RCC 7860 (cell line): ENCODE data around the gene NTMT1.
"Not testable (repeated sequence)": the region's sequence is repeated elsewhere in the genome, so short reads cannot be mapped to it uniquely, and the experiment has no call there.

Experiments used
- DNase-seq: peaks from one replicate; pipeline ENCODE4 v3.0.0-alpha.2; 2015; ENCODE audit warnings: low spot score
- FAIRE-seq: peaks from 2 replicates; lab custom pipeline; 2012; peaks lifted over from hg19 to GRCh38; lab: Jason Lieb, UNC

The NTMT1 gene

DNA sequence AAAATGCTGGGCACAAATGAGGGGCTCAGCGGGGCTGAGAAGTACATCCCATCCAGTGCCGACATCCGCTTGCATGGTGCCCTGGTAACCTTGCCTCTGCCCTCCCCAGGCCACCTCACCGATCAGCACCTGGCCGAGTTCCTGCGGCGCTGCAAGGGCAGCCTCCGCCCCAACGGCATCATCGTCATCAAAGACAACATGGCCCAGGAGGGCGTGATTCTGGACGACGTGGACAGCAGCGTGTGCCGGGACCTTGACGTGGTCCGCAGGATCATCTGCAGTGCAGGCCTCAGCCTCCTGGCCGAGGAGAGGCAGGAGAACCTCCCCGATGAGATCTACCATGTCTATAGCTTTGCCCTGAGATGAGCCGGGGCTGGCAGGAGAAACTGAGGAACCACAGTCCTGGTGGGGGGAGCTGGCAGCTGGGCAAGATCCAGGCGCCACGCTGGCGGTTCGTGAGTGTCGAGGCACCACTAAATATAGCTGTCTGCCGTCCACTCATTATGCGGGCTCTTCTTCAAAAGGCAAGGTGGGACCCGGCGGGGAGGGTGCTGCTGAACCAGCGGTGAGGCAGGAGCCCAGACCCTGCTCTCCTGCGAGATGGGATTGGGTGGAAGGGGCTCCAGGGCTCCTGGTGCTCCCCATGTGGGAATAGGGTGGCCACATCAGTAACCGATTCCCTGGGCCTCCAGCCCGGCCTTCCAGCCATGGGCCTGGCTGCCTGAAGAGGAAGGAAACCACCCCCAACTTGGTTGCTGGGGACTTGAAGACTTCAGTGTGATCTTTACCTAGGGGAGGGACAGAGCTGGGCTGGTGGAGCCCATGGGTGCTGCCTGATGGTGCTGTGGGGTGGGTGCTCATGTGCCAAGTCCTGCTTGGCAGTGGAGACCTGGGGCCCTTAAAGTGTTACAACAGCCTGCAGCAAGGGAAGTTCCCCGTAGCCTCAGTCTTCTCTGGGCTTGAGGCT, 9.4 kb downstream of the NTMT1 start:
- DNase-seq (no peak), FAIRE-seq (no peak)

DNA sequence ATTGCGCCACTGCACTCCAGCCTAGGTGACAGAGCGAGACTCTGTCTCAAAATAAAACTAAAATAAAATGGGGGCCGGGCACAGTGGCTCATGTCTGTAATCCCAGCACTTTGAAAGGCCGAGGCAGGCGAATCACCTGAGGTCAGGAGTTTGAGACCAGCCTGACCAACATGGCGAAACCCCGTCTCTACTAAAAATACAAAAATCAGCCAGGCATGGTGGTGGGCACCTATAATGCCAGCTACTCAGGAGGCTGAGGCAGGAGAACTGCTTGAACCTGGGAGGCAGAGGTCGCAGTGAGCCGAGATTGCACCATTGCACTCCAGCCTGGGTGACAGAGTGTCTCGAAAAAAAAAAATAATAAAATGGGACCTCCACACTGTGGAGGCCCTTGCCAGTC, 10.4 kb downstream of the NTMT1 start:
- not testable (repeated sequence) for FAIRE-seq, DNase-seq

DNA sequence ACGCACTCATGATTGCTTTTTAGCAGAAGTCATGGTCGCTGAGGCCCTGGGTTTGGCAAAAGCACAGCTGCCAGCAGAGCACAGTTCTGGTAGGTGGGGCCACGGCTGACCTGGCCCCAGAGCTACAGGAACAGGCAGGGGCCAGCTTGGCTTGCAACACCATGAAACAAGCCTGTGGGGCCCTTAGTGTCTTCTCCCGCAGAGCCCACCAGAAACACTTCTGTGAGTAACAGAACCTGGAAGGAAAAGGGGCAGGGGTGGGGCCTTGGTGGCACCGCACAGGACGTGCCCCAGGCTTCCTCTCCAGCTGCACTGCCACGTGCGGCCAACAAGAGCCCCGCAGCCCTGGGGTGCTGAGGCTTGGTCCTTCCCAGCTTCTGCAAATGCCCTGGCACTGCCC, 11.1 kb downstream of the NTMT1 start:
- DNase-seq: no peak
- FAIRE-seq: no peak

DNA sequence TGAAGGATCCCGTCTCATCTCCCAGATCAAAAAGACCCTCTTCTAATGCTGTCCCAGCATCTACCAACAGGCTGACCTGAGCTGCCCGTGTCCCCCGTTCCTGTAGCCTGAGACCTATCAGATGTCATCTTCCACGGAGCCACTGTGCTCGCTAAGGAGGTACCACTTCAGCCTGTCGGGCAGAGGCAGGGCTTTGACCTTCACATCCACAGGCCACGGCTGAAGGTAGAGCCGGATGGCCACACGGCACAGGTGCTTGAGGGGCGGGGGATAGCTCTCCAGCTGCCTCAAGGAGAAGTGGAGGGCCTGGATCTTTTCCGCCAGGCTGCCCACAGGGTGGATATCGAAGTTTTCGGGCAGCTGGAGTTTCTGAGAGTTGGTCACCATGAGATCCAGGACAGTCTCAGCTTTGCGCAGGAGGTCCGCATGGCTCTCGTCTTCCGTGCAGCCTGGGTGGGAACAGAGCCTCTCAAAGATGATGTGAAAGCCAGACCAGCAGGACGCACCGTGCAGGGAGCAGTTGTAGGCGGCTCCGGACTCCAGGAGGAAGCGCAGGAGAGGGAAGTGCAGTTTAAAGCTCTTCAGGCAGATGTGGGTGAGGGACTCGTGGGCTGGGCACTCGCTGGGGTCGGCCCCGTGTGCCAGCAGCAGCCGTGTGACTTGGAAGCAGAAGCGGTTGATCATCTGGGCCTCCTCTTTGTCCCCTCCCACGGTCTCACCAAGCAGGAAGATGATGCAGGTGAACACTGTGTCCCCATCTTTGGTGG, 11.9 kb downstream of the NTMT1 start:
- no peak for FAIRE-seq
- no peak for DNase-seq

DNA sequence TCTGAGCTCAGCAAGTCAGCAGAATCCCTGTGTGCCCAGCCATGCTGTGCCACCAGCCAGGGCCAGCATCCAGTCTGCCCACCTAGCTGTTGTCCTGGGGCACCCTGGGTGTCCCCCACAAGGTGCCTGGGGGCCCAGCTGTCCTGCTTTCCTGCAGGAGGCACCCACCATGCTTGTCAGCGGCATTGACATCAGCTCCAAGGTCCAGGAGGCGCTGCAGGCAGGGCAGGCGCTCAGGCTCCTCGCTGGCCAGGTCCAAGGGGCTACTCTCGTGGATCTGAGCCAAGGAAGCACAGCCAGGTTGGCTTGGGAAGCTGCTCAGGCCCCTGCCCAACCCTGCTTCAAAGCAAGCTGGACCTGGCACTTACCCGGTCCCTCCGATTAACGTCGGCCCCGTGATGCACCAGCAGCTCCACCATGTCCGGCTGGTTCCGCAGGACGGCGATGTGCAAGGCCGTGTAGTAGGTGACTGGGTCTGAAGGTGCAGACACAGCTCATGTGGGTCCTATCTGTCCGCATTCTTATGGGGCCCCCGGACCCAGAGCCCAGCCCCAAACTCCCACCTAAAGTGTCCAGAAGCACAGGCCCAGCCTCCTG, 13.2 kb downstream of the NTMT1 start:
- no peak for FAIRE-seq
- no peak for DNase-seq

DNA sequence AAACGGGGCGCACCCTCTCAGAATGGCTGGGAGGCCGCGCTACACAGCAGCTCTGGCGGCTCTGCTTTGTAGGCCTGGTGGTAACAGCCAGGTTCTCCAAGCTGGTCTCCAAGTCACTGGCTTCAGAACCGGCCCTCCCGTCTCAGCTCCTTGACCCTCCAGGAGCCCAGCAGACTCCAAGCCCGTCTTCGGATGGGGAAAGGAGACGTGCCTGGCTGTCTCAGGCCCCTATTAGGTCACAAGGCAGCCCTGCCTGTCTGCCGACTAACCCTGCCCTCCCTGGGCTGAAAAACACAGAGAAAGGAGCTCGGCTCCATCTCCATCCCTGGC, 13.8 kb downstream of the NTMT1 start:
- DNase-seq (no peak), FAIRE-seq (no peak)

DNA sequence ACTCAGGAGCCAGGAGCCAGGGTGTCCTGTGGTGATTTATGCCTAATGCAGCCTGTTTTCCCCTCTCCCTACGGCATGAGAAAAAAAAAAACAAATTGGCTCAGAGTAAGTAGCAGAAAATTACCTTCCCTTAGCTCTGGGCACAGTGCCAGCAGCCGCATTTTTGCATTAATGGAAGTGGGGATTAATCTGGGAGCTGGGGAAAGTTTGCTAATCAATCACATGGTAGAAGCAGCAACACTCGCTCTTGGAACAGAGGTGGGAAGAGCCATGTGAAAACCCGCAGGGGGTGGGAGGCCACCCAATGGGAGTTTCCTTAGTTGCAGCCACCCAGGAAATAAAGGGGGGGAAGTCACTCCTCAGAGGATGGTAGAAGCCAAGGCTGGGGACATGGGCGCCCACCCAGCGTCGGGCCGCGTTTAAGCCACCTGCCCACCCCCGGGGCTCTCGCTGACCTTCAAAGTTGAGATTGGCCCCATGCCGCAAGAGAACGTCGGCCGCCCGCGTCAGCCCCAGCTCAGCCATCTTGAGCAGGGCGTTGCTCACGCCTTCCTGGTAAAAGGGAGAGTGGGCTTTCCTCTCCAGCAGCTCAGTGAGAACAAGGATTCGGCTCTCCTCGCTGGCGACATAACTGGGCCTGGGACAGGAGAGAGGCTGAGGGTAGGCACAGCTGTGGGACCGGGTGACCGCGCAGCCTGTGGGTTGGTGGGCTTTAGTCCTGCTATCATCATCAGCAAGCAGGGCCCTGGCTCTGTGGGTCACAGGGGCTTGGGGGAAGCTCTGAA, 14.3 kb downstream of the NTMT1 start:
- no peak for DNase-seq
- no peak for FAIRE-seq

DNA sequence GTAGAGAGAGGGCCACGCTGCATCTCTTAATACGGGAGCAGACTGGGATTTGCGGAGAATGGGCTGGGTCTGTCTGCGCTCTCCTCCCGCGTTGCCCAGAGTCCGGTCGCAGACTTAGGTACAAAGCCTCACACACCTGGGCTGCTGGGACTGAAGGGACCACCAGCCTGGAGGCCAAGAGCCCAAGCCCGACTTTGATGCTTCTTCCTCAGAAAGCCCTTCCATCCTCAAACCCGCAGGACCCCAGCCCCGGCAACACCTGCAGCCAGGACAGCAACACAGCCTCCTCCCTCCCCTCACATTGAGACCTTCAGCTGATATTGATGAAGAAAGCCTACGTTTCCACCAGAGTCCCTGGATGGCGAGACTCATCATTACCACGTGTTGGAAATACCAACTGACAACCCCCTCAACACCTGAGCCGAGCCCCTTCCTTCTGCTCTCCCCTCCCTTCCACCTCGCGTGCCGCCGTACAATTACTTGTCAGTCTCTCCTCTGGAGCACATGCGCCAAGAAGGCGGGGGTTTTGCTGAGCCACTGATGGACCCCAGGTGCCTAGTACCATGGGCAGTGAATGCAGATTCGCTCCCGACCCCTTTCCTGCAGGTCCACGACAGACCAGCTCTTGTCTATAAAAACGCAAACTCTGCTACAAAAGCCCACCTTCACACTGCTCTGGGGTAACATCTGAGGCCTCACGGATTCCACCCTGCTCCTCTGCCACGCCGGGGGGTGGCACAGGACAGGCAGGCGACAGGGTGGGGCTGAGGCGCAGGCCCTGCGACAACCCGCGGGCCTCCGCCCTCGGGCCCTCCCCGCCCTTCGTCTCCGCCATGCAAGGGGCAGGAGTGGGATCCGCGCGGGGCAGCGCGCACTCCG, 15.1 kb downstream of the NTMT1 start:
- FAIRE-seq (no peak), DNase-seq (no peak)

DNA sequence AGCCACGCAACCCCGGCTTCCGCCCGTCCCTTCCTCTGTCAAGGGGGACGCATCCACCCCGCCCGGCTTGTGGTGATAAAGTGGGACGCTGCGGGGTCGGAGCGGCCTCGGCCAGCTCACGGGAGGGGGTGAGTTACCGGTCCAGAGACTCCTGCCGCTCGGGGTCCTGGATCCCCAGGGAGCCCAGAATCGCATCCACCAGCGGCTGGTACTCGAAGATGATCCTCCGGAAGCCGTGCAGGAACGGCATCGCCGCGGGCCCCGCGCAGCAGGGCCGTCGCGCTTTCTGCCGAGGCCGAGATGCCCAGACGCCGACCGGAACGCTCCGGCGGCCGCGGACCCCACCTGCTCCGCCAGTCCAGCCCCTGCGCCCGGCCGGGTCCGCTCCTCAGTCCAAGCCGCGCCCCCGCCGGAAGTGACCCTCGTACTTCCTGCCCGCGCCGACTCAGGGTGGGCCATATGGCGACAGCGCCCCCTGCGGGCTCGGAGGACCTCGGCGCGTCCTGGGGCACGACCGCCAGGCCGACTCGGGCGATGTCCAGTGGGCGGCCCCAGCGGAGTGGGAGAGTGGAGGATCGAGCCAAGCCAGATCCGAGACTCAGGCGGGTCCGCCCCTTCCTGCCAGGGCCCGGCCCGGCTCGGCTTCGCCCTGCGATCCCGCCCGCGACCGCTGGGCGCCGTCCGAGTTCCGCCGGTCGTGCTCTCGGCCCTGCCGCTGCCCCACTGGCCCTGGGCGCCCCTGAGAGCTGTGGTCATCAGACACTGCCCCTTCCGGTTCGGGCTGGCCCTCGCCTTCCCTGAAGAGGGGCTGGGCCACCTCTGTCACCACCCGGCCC, 16.0 kb downstream of the NTMT1 start, which contains the start of gene ASB6:
TSS of gene ASB6 (minus strand) at position 402 of the 836 bp plus-strand sequence. CDS start at position 250, 152 bp downstream.
- DNase-seq: peak; percentile 92
- peak; percentile 71 for FAIRE-seq

DNA sequence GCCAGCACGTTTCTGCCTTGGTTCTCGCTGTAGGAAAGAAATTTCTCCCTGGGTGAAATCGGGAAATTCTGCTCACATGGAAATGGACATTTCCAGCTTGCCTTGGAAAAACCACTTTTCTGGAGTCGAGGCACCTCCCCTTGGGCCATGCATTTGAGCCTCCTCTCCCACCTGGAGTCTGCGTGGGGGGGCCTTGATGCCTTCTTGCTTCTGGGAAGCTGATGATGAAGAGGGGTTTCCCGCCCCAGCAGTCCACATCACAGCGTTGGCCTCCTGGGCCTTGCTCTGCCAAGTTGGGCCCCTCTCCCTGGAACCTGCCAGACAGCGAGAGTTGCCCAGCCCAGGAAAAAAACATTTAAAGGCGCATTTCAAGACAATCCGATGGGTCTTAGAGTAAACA, 17.7 kb downstream of the NTMT1 start:
- no peak for DNase-seq
- no peak for FAIRE-seq

DNA sequence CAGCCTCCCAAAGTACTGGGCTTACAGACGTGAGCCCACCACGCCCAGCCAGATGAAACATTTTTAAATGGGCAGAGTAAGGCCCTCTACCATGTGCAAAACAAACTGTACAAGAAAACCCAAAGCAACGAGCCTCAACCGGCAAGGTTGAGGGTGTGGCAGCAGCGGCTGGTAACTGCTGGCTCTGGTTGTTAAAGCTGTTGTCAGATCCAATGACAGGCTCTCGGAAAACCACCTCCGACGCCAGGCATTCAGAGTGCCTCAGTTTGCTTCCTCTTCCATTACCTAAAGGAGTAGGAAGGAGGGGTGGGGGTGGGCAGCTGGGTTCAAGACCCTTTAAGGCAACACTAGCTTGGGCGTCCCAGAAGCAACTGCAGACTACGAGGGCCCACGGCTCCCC, 18.4 kb downstream of the NTMT1 start:
- FAIRE-seq: no peak

DNA sequence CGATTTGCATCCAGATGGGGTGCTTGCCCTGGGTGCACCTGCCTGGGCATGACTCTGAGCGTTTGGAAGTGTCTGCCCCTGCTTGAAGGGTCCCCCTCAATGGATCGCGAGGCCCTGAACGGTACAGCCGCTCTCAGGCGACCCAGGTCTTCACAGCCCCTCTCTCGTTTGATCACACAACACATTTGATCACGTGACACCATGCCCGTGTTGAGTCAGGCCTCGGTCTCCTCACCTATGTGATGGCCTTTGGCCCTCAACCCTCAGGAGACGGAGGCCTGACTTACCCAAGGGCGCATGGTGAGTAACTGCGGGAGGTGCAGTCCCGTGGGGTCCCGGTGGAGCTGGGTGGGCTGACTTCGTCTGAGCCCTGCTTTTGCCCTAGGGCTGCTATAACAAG, 18.9 kb downstream of the NTMT1 start:
- no peak for FAIRE-seq
- no peak for DNase-seq

More for the DNA sequence above, 18.4 kb downstream of the NTMT1 start:
- DNase-seq: no peak

DNA sequence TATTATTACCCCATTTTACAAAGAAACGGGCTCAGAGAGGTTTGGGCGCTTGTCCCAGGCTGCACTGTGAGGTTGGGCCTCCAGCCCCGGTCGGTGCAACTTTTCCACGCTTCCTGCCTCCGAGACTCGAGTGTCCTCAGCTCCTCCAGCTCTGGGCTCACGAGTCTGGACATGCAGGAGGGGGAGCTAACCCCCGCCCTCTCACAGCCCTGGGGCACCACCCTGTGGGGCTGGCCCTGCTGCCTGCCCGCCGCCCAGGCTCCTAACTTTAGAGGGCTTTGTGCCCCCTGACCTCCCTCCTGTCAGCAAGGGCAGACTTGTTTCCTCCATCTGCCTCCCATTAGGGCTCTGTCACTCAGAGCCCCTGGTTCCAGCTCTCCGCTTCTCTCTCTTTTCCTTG, 20.3 kb downstream of the NTMT1 start:
- FAIRE-seq (no peak), DNase-seq (no peak)

DNA sequence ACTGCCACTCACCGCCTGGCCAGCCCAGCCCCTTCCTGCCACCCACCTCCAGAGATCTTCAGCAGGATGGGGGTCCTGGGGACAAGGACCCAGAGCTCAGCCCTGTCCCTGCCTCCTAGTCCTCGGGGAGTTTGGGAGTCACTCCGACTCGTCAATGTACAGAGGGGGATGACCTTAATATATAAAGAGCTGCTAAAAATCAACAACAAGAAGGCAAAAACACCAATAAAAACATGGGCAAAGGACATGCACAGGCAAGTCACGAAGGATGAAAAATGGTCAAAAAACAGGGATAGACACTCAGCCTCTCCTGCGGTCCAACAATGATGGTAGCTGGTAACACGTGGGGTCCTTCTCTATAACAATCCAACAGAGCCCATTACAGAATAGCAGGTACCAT, 20.7 kb downstream of the NTMT1 start:
- DNase-seq (no peak), FAIRE-seq (no peak)

DNA sequence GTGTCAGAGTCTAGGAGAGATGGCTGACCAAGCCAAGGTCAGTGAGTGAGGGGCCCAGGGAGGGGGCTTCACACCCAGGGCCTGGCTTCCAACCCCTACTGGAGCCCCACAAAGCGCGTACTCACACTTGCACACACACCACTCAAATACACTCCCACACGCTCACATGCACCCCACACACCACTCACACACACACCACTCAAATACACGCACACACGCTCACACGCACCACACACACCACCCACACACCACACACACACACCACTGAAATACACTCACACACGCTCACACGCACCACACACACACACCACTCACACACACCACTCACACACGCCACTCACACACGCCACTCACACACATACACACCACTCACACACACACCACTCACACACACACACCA, 21.7 kb downstream of the NTMT1 start:
- DNase-seq (no peak), FAIRE-seq (no peak)

DNA sequence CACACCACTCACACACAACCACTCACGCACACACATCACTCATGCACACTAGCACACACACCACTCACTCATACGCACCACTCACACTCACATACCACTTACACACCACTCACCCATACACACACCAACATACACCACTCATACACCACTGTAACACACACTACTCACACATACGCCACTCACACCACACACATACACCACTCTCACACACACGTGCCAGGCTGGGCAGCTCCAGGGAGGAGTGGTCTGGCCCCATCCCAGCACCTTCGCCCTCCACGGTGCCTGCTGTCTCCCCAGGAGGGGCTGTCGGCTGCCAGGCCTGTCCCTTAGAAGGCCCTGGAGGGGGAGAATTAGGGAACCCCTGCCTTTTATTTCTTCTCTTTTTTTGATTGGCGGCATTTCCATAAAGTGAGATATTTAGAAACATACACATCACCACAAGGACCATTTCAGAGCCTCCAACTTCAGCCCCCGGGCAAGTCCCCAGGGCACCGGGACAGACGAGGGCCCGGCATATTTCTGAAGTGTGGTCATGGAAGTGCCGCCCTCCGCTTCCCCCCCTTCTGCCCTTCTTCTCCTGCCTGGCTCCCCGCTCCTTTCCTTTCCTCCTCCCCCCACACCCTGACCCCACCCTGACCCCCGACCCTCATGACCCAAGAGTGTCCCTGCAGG, 22.3 kb downstream of the NTMT1 start:
- no peak for DNase-seq
- FAIRE-seq: no peak

DNA sequence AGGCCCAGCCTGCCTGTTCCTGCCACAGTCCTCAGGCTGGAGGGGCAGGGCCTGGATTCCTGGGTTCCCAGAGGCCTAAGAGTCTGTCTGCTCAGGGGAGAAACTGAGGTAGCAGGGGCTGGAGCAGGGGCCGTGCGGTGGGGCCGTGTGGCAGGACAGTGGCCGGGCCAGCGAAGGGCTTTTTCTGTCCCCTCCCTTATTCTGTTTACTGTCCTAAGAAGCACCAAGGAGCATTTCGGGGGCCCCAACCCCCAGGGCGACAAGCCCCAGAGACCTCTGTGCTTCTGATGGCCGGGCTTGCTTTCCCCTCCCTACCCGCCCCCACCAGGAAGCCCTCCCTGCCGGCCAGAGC, 22.8 kb downstream of the NTMT1 start:
- FAIRE-seq: no peak
- DNase-seq: no peak
